ENCODE data around the gene MCC.

Gene MCC

GRCh38 chr5:112973904-112974303 is 514.3 kb downstream of the MCC start:
- in situ Hi-C loops (cut with MboI; ENCODE audit: low pct_unique_long_range_greater_than_20kb, low sequenced_read_pairs, unreplicated experiment), result no loop called here

GRCh38 chr5:112973036-112973435 is 515.2 kb downstream of the MCC start:
- no peak for DNase-seq (ENCODE audit: low spot score)
- TF ChIP-seq CTCF (IDR thresholded peaks at IDR 0.05; ENCODE audit: extremely low read depth, insufficient read depth, missing control alignments), result no peak
- in situ Hi-C loops (cut with MboI; ENCODE audit: low pct_unique_long_range_greater_than_20kb, low sequenced_read_pairs, unreplicated experiment), result no loop called here

More at GRCh38 chr5:112973904-112974303, 514.3 kb downstream of the MCC start:
- TF ChIP-seq CTCF (IDR thresholded peaks at IDR 0.05; ENCODE audit: extremely low read depth, insufficient read depth, missing control alignments), result no peak
- no peak for DNase-seq (ENCODE audit: low spot score)
